ENCODE data around the gene METTL14.

METTL14 gene

GRCh38 chr4:118734491-118735205 lies 49.5 kb downstream of the METTL14 start:
- DNase-seq (ENCODE audit: low spot score), result no peak

GRCh38 chr4:118736900-118737299 lies 51.7 kb downstream of the METTL14 start:
- DNase-seq (ENCODE audit: low spot score), result no peak

- no peak for DNase-seq (ENCODE audit: low spot score)
Observed at GRCh38 chr4:118738090-118738489, 52.9 kb downstream of the METTL14 start.

- DNase-seq (ENCODE audit: low spot score), result no peak
Observed at GRCh38 chr4:118739022-118739713, 54.0 kb downstream of the METTL14 start.

GRCh38 chr4:118740869-118741268 lies 55.7 kb downstream of the METTL14 start:
- peak; percentile 14 for DNase-seq (ENCODE audit: low spot score)

GRCh38 chr4:118741301-118741855 lies 56.2 kb downstream of the METTL14 start:
- DNase-seq (ENCODE audit: low spot score), result no peak

GRCh38 chr4:118742050-118742449 lies 56.9 kb downstream of the METTL14 start:
- no peak for DNase-seq (ENCODE audit: low spot score)

- no peak for DNase-seq (ENCODE audit: low spot score)
Observed at GRCh38 chr4:118743867-118744266, 58.7 kb downstream of the METTL14 start.

GRCh38 chr4:118745357-118745756 lies 60.2 kb downstream of the METTL14 start:
- DNase-seq (ENCODE audit: low spot score), result no peak

- no peak for DNase-seq (ENCODE audit: low spot score)
Observed at GRCh38 chr4:118746251-118746919, 61.2 kb downstream of the METTL14 start.

- DNase-seq (ENCODE audit: low spot score), result no peak
Observed at GRCh38 chr4:118749347-118749988, 64.3 kb downstream of the METTL14 start.

- DNase-seq (ENCODE audit: low spot score), result no peak
Observed at GRCh38 chr4:118751629-118752323, 66.6 kb downstream of the METTL14 start.

- DNase-seq (ENCODE audit: low spot score), result no peak
Observed at GRCh38 chr4:118752551-118752950, 67.4 kb downstream of the METTL14 start.

GRCh38 chr4:118753096-118753495 lies 67.9 kb downstream of the METTL14 start:
- DNase-seq (ENCODE audit: low spot score), result no peak

GRCh38 chr4:118753685-118754084 lies 68.5 kb downstream of the METTL14 start:
- DNase-seq (ENCODE audit: low spot score), result no peak

GRCh38 chr4:118754890-118755289 lies 69.7 kb downstream of the METTL14 start:
- DNase-seq (ENCODE audit: low spot score), result no peak

GRCh38 chr4:118755438-118756226 lies 70.4 kb downstream of the METTL14 start:
- DNase-seq (ENCODE audit: low spot score), result no peak

GRCh38 chr4:118756429-118756828 lies 71.2 kb downstream of the METTL14 start:
- DNase-seq (ENCODE audit: low spot score), result no peak

- no peak for DNase-seq (ENCODE audit: low spot score)
Observed at GRCh38 chr4:118756958-118757357, 71.8 kb downstream of the METTL14 start.

GRCh38 chr4:118757761-118758251 lies 72.6 kb downstream of the METTL14 start:
- DNase-seq (ENCODE audit: low spot score), result no peak

- no peak for DNase-seq (ENCODE audit: low spot score)
Observed at GRCh38 chr4:118758293-118758692, 73.1 kb downstream of the METTL14 start.

Data from germinal center (tissue), 1 donor.